GM23248 (cell line): ENCODE results near the gene PAF1. TPM values are rescaled to one million over a fixed set of nuclear protein-coding genes. Genes with fewer than 3 reads are reported as not detected.
A peak's percentile ranks its signal among the peaks of the same experiment; 100 is the strongest.

Experiments used
- DNase-seq: peaks from one replicate; pipeline ENCODE4 v3.0.0-alpha.2; 2015
- H2AFZ ChIP-seq: fragments of 200-600 bp; sonication (generic); 2 replicates; pipeline ENCODE4 v1.6.1; 2016; ENCODE audit warnings: antibody characterized with exemption
- H3F3A ChIP-seq: fragments of 200-600 bp; sonication (generic); 2 replicates; pipeline ENCODE4 v1.6.1; 2016; ENCODE audit warnings: mild to moderate bottlenecking, antibody characterized with exemption, mixed run types; ENCODE audit not compliant: insufficient read depth
- H3K27ac ChIP-seq: fragments of 200-600 bp; sonication (generic); 2 replicates; pipeline ENCODE4 v1.5.1; 2016; ENCODE audit warnings: mild to moderate bottlenecking
- H3K27me3 ChIP-seq: fragments of 200-600 bp; sonication (generic); replicated peaks from 2 replicates; pipeline ENCODE4 v1.6.1; 2016; ENCODE audit warnings: mild to moderate bottlenecking; ENCODE audit not compliant: insufficient read depth
- H3K36me3 ChIP-seq: fragments of 200-600 bp; sonication (generic); 2 replicates; pipeline ENCODE4 v1.6.1; 2016; ENCODE audit warnings: low read depth, mild to moderate bottlenecking
- H3K4me1 ChIP-seq: fragments of 200-600 bp; sonication (generic); 2 replicates; pipeline ENCODE4 v1.6.1; 2016; ENCODE audit warnings: mild to moderate bottlenecking; ENCODE audit not compliant: insufficient read depth
- H3K4me2 ChIP-seq: fragments of 200-600 bp; sonication (generic); one replicate; pipeline ENCODE4 v1.6.1; 2016; ENCODE audit warnings: mild to moderate bottlenecking; ENCODE audit not compliant: unreplicated experiment
- H3K4me3 ChIP-seq: fragments of 200-600 bp; sonication (generic); 2 replicates; pipeline ENCODE4 v1.5.1; 2016; ENCODE audit warnings: mild to moderate bottlenecking
- H3K79me2 ChIP-seq: fragments of 200-600 bp; sonication (generic); 2 replicates; pipeline ENCODE4 v1.6.1; 2016; ENCODE audit warnings: mild to moderate bottlenecking; ENCODE audit not compliant: insufficient read depth
- H3K9ac ChIP-seq: fragments of 200-600 bp; sonication (generic); 2 replicates; pipeline ENCODE4 v1.6.1; 2016; ENCODE audit warnings: mild to moderate bottlenecking
- H3K9me2 ChIP-seq: fragments of 200-600 bp; sonication (generic); 2 replicates; pipeline ENCODE4 v1.6.1; 2016; ENCODE audit warnings: mixed run types, mild to moderate bottlenecking, moderate library complexity; ENCODE audit not compliant: insufficient read depth
- H3K9me3 ChIP-seq: fragments of 200-600 bp; sonication (generic); one replicate; pipeline ENCODE4 v1.6.1; 2017; ENCODE audit warnings: low read depth
- H4K20me1 ChIP-seq: fragments of 200-600 bp; sonication (generic); 2 replicates; pipeline ENCODE4 v1.6.0; 2016; ENCODE audit not compliant: insufficient read depth
- EZH2 ChIP-seq: fragments of 200-600 bp; sonication (generic); IDR thresholded peaks from 2 replicates; pipeline ENCODE4 v1.6.1; 2018; ENCODE audit warnings: antibody characterized with exemption, mild to moderate bottlenecking; ENCODE audit not compliant: insufficient read depth, poor library complexity, severe bottlenecking
- EZH2phosphoT487 ChIP-seq: fragments of 200-600 bp; sonication (generic); IDR thresholded peaks from 2 replicates; pipeline ENCODE4 v1.6.1; 2018; ENCODE audit warnings: antibody characterized with exemption, moderate library complexity, mild to moderate bottlenecking, low read depth; ENCODE audit not compliant: insufficient read depth
- WGBS, 2 experiments: methylation state at CpG; one replicate each; pipeline ENCODE4 v1.1.6; 2015 to 2017; ENCODE audit warnings: low lambda C conversion rate in 2 of 2, low coverage in 1 of 2; ENCODE audit errors: missing lambda C conversion rate in 2 of 2; 5-methylcytosine and 5-hydroxymethylcytosine counted together
- in situ Hi-C: fragments of 300-500 bp; cut with MboI; formaldehyde crosslinking; loops from 2 replicates; pipeline ENCODE4 v1.15.0; 2020
- polyA plus RNA-seq: library from polyadenylated mRNA; unstranded; fragments of >200 nt; fragmentation: Nextera tagmentation; extraction: Ambion mirVana; gene quantifications from 2 replicates; pipeline ENCODE4 v1.2.1, GENCODE V29; 2016
- total RNA-seq: library from RNA; depleted of rRNA; stranded (reverse); fragments of >200 nt; shearing (Covaris generic); gene quantifications from 2 replicates; pipeline ENCODE4 v1.2.3, GENCODE V29; 2014

PAF1 gene
- total and polyA plus RNA-seq, 2 experiments from 2014 or later = 44.2 to 51.2 TPM

DNA sequence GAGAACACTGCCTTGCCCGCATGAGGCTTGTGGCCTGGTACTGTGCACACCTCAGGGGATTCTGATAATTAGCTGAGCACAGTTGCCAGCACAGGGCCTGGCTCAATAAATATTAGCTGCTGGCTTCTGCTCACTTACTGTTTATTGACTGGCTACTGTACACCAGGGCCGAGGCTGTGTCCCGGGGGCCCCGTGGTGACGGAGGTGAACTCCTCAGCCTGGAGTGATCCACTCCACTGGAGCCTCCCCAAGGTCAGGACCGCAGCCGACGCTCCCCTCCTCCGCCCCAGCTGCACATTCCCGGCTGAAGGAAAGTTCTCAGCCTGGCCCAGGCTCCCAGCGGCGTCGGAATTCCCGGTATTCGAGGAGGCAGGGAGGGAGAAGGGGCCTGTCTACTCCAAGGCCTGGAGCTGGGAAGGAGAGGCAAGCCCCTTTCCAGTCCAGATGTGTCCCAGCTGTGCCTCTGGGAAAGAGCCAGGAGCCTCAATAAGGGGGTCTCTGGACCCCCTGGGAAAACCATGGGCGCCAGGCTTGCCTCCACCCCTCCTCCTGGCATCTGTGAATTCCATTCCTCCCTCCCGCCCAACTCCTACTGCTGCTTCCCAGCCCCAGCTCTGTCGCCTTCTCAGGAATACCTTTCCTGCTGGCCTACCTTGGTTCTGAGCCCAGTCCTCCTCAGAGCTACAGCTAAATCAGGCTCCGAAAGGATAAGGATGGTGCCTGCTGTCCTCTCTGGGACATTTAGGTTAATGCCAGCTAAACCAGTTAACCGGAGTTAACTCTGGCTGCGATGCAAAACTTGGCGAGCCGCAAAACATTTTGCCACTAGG, 37.6 kb upstream of the PAF1 start:
- Histone ChIP-seq H3F3A (peaks cover 75% of the 10 kb centered on the region), H3K9me2 (no peaks in the 10 kb centered on the region), H3K9me3 (no peaks in the 10 kb centered on the region), H3K9ac (peak overlapping the region; percentile 66), H3K79me2 (peaks cover 7% of the 10 kb centered on the region), H3K27me3 (no peaks in the 10 kb centered on the region), H3K27ac (peak overlapping the region; percentile 88), H3K4me2 (peak overlapping the region; percentile 71), H3K4me3 (peak overlapping the region; percentile 28; the same call in 1 of the 2 replicates), H2AFZ (peak overlapping the region; percentile 66), H3K4me1 (peaks cover 17% of the 10 kb centered on the region), H4K20me1 (no peaks in the 10 kb centered on the region), H3K36me3 (peaks cover 13% of the 10 kb centered on the region)
- WGBS, 2 experiments = 3 to 8% methylated on average over 21 to 23 of the region's 23 CpGs
- TF ChIP-seq EZH2phosphoT487 (no peak), EZH2 (no peak)
- peak; percentile 85 for DNase-seq
- in situ Hi-C loops = no loop called here

DNA sequence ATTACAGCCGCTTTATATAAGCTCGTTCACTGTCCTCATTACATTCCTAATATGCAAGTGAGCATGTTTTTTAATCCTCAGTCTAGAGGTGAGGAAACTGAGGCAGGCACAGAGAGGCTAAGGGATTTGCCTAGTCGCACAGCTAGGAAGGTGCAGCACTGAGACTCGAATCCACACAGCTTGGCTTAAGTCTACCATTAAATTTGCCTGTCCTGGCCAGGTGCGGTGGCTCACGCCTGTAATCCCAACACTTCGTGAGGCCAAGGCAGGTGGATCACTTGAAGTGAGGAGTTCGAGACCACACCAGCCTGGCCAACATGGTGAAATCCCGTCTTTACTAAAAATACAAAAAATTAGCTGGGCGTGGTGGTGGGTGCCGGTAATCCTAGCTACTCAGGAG, 36.8 kb upstream of the PAF1 start:
- Histone ChIP-seq H3K27me3 (no peaks in the 10 kb centered on the region), H3K27ac (peak overlapping the region; percentile 88), H3K4me1 (peaks cover 17% of the 10 kb centered on the region), H3K9me2 (no peaks in the 10 kb centered on the region), H3K9me3 (no peaks in the 10 kb centered on the region), H4K20me1 (no peaks in the 10 kb centered on the region), H3K79me2 (no peaks in the 10 kb centered on the region), H3K4me2 (no peak overlapping the region), H2AFZ (no peak overlapping the region), H3K4me3 (no peak overlapping the region), H3F3A (peaks cover 68% of the 10 kb centered on the region), H3K9ac (no peak overlapping the region), H3K36me3 (peaks cover 5% of the 10 kb centered on the region; the same call in 1 of the 2 replicates)
- no peak for DNase-seq
- TF ChIP-seq EZH2 (no peak), EZH2phosphoT487 (no peak)
- in situ Hi-C loops = no loop called here
- WGBS, 2 experiments = 76% methylated on average over 11 of the region's 11 CpGs

DNA sequence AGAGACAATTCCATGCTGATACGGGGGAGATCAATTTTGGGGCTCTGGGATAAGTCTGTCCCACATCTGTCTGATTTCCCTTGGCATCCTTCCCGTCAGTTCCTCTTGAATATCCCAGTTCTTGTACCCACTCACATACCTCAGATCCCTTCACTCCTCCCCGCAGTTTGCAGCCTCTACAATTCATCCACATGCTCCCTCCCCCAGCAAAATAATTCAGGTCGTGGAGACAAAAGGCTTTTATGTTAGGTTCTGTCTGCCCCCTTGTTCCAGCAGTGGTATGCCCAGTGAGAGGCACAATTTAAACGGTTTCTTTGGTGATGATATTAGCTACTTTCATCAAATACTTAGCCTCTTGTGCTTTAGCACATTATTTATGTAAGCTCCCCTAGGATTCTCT, 35.3 kb upstream of the PAF1 start:
- in situ Hi-C loops = no loop called here
- no peak for DNase-seq
- WGBS, 2 experiments = 35% methylated on average over 5 of the region's 5 CpGs
- no peak overlapping the region for H2AFZ ChIP-seq
- H3K9me2 ChIP-seq = no peaks in the 10 kb centered on the region
- no peak overlapping the region for H3K9ac ChIP-seq
- TF ChIP-seq EZH2 (no peak), EZH2phosphoT487 (no peak)
- H3K4me3 ChIP-seq = no peak overlapping the region
- no peaks in the 10 kb centered on the region for H4K20me1 ChIP-seq
- H3K36me3 ChIP-seq = no peaks in the 10 kb centered on the region
- H3K4me1 ChIP-seq = peaks cover 17% of the 10 kb centered on the region
- H3K9me3 ChIP-seq = no peaks in the 10 kb centered on the region
- no peaks in the 10 kb centered on the region for H3K27me3 ChIP-seq
- H3K4me2 ChIP-seq = no peak overlapping the region
- peaks cover 56% of the 10 kb centered on the region for H3F3A ChIP-seq
- no peaks in the 10 kb centered on the region for H3K79me2 ChIP-seq
- no peak overlapping the region for H3K27ac ChIP-seq

DNA sequence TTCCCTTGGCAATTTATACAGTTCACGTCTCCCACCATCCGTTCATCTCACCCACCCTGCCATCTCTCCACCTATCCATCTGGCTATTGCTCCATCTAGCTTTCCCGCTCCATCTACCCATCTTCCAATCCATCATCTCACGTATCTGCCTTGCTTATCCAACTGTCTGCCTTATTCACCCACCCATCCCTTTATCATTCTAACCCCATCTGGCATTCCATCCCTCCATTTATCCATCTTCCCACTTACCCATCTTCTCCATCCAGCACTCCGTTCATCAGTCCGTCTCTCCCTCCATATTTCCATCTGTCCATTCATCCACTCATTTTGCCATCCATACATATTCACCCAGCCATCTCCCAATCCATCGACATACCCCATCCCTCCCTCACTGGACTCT, 34.8 kb upstream of the PAF1 start:
- TF ChIP-seq EZH2 (no peak), EZH2phosphoT487 (no peak)
- Histone ChIP-seq H2AFZ (no peak overlapping the region), H3K79me2 (no peaks in the 10 kb centered on the region), H3K36me3 (no peaks in the 10 kb centered on the region), H3K4me3 (no peak overlapping the region), H3K4me1 (peaks cover 17% of the 10 kb centered on the region), H3K9me2 (no peaks in the 10 kb centered on the region), H3K9me3 (no peaks in the 10 kb centered on the region), H3K9ac (no peak overlapping the region), H3F3A (peaks cover 51% of the 10 kb centered on the region), H4K20me1 (no peaks in the 10 kb centered on the region), H3K27ac (no peak overlapping the region), H3K4me2 (no peak overlapping the region), H3K27me3 (no peaks in the 10 kb centered on the region)
- WGBS, 2 experiments = 87 to 92% methylated on average over 7 of the region's 7 CpGs
- in situ Hi-C loops = no loop called here
- DNase-seq = no peak
